Panc1 (cell line): ENCODE data around the gene UNC13A. TPM values are rescaled to one million over a fixed set of nuclear protein-coding genes. Genes with fewer than 3 reads are reported as not detected.

Experiments used
- ATAC-seq: fragments of 200-7000 bp; cut with Tn5 transposase; 2 replicates; pipeline ENCODE4 v1.9.1; 2020; ENCODE audit warnings: mild to moderate bottlenecking, moderate library complexity
- BruUV-seq: library from RNA; stranded (reverse); fragments of 400-500 nt; replicated peaks from 2 replicates; lab custom pipeline; 2021; lab: Mats Ljungman, UMichigan
- CTCF ChIA-PET: fragments of 300-600 bp; sonication (Branson Sonifier 250); formaldehyde crosslinking; loops from one replicate; lab custom pipeline; 2022; ENCODE audit warnings: antibody characterized with exemption; lab: Charles Lee
- POLR2A ChIA-PET: fragments of 300-600 bp; sonication (Branson Sonifier 250); formaldehyde crosslinking; loops from one replicate; lab custom pipeline; 2022; ENCODE audit warnings: antibody characterized with exemption; lab: Charles Lee
- DNase-seq: peaks from one replicate; pipeline ENCODE4 v3.0.0-alpha.2; 2010; ENCODE audit warnings: low read depth, low spot score
- H3K27ac ChIP-seq: 2 replicates; pipeline ENCODE4 v1.5.1; 2011; ENCODE audit warnings: mild to moderate bottlenecking, low read length, inconsistent platforms
- H3K27me3 ChIP-seq: fragments of 200-500 bp; sonication (Bioruptor generic); 2 replicates; pipeline ENCODE4 v1.6.0; 2014; ENCODE audit warnings: low read length, inconsistent platforms; ENCODE audit not compliant: control insufficient read depth, insufficient read depth
- H3K36me3 ChIP-seq: fragments of 200-500 bp; sonication (Bioruptor generic); 2 replicates; pipeline ENCODE4 v1.5.1; 2014; ENCODE audit warnings: inconsistent platforms, mild to moderate bottlenecking, low read length, moderate library complexity; ENCODE audit not compliant: control insufficient read depth, insufficient read depth
- H3K4me1 ChIP-seq: 2 replicates; pipeline ENCODE4 v1.5.1; 2011; ENCODE audit warnings: inconsistent platforms, mild to moderate bottlenecking, low read length, moderate library complexity; ENCODE audit not compliant: control insufficient read depth, insufficient read depth
- H3K4me3 ChIP-seq, 2 experiments: 2 replicates each; pipeline ENCODE4 v1.5.1; 2011 to 2012; ENCODE audit warnings: low read depth in 2 of 2, low read length in 2 of 2, mild to moderate bottlenecking in 2 of 2, inconsistent platforms in 1 of 2, moderate library complexity in 1 of 2
- H3K9me3 ChIP-seq: fragments of 200-500 bp; sonication (Bioruptor generic); 2 replicates; pipeline ENCODE4 v1.5.1; 2014; ENCODE audit warnings: low read depth, mild to moderate bottlenecking, inconsistent platforms, low read length, moderate library complexity; ENCODE audit not compliant: control insufficient read depth, insufficient read depth
- POLR2AphosphoS5 ChIP-seq: IDR thresholded peaks from 2 replicates; pipeline ENCODE4 v1.6.1; 2012; ENCODE audit warnings: mild to moderate bottlenecking, low read depth, low read length, moderate library complexity
- REST ChIP-seq, 2 experiments: IDR thresholded peaks; 2 replicates each; pipeline ENCODE4 v1.6.1; 2011 to 2012; ENCODE audit warnings: low read depth in 2 of 2, control low read depth in 1 of 2, low read length in 1 of 2, mild to moderate bottlenecking in 1 of 2, moderate library complexity in 1 of 2; ENCODE audit not compliant: insufficient read depth in 1 of 2
- SIN3A ChIP-seq: IDR thresholded peaks from 2 replicates; pipeline ENCODE4 v1.6.1; 2012; ENCODE audit warnings: low read depth, mild to moderate bottlenecking, low read length, moderate library complexity, borderline replicate concordance; ENCODE audit not compliant: insufficient read depth
- TCF7L2 ChIP-seq: IDR thresholded peaks from 2 replicates; pipeline ENCODE4 v1.6.1; 2011; ENCODE audit warnings: mild to moderate bottlenecking, low read depth, low read length, inconsistent platforms
- in situ Hi-C: cut with HindIII; loops from 2 replicates; pipeline ENCODE4 v1.10.0; 2016; ENCODE audit warnings: low sequenced_read_pairs, low pct_unique_long_range_greater_than_20kb
- intact Hi-C: fragments of 100-400 bp; cut with micrococcal nuclease; formaldehyde crosslinking; loops from one replicate; pipeline ENCODE4 v1.10.0; 2022; ENCODE audit not compliant: unreplicated experiment
- total RNA-seq: library from RNA; stranded (reverse); gene quantifications from one replicate; pipeline ENCODE4 v1.2.1, GENCODE V29; 2021; ENCODE audit not compliant: unreplicated experiment
- TF ChIP-seq, protein P1 (sequence below): fragments of 450-650 bp; IDR thresholded peaks from 2 replicates; pipeline ENCODE4 v1.5.1; 2017; ENCODE audit warnings: mild to moderate bottlenecking

Gene UNC13A
- total RNA-seq, 1 experiment from 2014 or later = 0.46 TPM

- Histone ChIP-seq H3K27me3 (no peaks in the 10 kb centered on the region), H3K9me3 (no peaks in the 10 kb centered on the region), H3K4me1 (peaks cover 9% of the 10 kb centered on the region), H3K4me3 (peak overlapping the region in 1 of 2 experiments; percentile 76; a peak in 1 of 4 replicates), H3K27ac (no peak overlapping the region), H3K36me3 (no peaks in the 10 kb centered on the region)
- DNase-seq = no peak
- TF ChIP-seq REST (IDR thresholded peaks at IDR 0.05; ENCODE audit: insufficient read depth in 1 of 2, low read depth in 2 of 2, low read length in 1 of 2) (no peak), TCF7L2 (no peak), POLR2AphosphoS5 (no peak), SIN3A (no peak)
- TF ChIP-seq, protein P1, sequence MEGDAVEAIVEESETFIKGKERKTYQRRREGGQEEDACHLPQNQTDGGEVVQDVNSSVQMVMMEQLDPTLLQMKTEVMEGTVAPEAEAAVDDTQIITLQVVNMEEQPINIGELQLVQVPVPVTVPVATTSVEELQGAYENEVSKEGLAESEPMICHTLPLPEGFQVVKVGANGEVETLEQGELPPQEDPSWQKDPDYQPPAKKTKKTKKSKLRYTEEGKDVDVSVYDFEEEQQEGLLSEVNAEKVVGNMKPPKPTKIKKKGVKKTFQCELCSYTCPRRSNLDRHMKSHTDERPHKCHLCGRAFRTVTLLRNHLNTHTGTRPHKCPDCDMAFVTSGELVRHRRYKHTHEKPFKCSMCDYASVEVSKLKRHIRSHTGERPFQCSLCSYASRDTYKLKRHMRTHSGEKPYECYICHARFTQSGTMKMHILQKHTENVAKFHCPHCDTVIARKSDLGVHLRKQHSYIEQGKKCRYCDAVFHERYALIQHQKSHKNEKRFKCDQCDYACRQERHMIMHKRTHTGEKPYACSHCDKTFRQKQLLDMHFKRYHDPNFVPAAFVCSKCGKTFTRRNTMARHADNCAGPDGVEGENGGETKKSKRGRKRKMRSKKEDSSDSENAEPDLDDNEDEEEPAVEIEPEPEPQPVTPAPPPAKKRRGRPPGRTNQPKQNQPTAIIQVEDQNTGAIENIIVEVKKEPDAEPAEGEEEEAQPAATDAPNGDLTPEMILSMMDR = no peak
- BruUV-seq = no TSS peak
- POLR2A ChIA-PET = no interaction called here
- intact Hi-C loops = no loop called here
- CTCF ChIA-PET = no interaction called here
- no peak for ATAC-seq
- in situ Hi-C loops = no loop called here
Measured at GRCh38 chr19:17721111-17721628, 33.0 kb upstream of the UNC13A start.

DNA sequence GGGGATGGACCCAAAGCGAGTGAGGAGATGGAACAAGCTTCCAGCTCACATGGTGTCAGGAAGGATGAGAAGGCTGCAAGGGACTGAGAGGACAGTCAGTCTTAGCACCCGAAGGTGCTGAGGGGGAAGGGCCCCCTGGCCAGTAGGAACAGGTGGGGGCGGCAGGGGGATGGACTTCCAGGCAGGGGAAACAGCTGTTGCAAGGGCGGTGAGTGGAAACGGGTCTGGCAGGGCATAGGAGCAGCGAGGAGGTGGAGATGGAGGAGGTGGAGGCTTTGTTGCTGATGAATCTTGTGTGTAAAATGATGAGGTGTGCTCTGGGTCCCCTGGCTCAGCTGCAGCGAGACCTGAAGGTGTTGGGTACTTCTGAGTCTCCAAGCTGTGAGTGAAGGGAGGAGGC, 32.3 kb upstream of the UNC13A start:
- H3K36me3 ChIP-seq = no peaks in the 10 kb centered on the region
- ATAC-seq (no peak), DNase-seq (no peak)
- intact Hi-C loops (no loop called here), in situ Hi-C loops (no loop called here)
- peak overlapping the region; percentile 76 to 78 for H3K4me3 ChIP-seq
- ChIA-PET CTCF (no interaction called here), POLR2A (no interaction called here)
- BruUV-seq = no TSS peak
- H3K9me3 ChIP-seq = no peaks in the 10 kb centered on the region
- peaks cover 9% of the 10 kb centered on the region for H3K4me1 ChIP-seq
- no peaks in the 10 kb centered on the region for H3K27me3 ChIP-seq
- no peak overlapping the region; the same call in 1 of the 2 replicates for H3K27ac ChIP-seq
- TF ChIP-seq POLR2AphosphoS5 (no peak), REST (IDR thresholded peaks at IDR 0.05; ENCODE audit: insufficient read depth in 1 of 2, low read depth in 2 of 2, low read length in 1 of 2) (no peak), TCF7L2 (no peak), SIN3A (no peak)
- TF ChIP-seq, protein P1 = no peak
